ENCODE measurements around the gene NTRK2.

DNA sequence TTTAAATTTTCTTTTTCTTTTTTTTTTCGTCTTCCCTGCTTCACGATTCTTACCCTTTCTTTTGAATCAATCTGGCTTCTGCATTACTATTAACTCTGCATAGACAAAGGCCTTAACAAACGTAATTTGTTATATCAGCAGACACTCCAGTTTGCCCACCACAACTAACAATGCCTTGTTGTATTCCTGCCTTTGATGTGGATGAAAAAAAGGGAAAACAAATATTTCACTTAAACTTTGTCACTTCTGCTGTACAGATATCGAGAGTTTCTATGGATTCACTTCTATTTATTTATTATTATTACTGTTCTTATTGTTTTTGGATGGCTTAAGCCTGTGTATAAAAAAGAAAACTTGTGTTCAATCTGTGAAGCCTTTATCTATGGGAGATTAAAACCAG lies 352.2 kb downstream of the NTRK2 start:
- TF ChIP-seq, protein P1, sequence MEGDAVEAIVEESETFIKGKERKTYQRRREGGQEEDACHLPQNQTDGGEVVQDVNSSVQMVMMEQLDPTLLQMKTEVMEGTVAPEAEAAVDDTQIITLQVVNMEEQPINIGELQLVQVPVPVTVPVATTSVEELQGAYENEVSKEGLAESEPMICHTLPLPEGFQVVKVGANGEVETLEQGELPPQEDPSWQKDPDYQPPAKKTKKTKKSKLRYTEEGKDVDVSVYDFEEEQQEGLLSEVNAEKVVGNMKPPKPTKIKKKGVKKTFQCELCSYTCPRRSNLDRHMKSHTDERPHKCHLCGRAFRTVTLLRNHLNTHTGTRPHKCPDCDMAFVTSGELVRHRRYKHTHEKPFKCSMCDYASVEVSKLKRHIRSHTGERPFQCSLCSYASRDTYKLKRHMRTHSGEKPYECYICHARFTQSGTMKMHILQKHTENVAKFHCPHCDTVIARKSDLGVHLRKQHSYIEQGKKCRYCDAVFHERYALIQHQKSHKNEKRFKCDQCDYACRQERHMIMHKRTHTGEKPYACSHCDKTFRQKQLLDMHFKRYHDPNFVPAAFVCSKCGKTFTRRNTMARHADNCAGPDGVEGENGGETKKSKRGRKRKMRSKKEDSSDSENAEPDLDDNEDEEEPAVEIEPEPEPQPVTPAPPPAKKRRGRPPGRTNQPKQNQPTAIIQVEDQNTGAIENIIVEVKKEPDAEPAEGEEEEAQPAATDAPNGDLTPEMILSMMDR (conservative IDR thresholded peaks at IDR 0.05 in 1 of 2, IDR thresholded peaks at IDR 0.05 in 1 of 2; ENCODE audit: extremely low read depth in 1 of 2, insufficient read depth in 1 of 2, low read depth in 1 of 2, low read length in 2 of 2), result no peak
- TF ChIP-seq EZH2 (IDR thresholded peaks at IDR 0.05; ENCODE audit: borderline replicate concordance, low read length), result no peak

Data from mammary epithelial cell (primary cell).